CD4-positive, alpha-beta T cell (primary cell): ENCODE data around the gene BIK. TPM values are rescaled to one million over a fixed set of nuclear protein-coding genes. Genes with fewer than 3 reads are reported as not detected.

ENCODE experiments used
- ATAC-seq: fragments of 200-7000 bp; cut with Tn5 transposase; one replicate; pipeline ENCODE4 v1.10.0; 2022; ENCODE audit warnings: mild to moderate bottlenecking; ENCODE audit not compliant: poor library complexity
- CTCF ChIA-PET: fragments of 350-600 bp; sonication (Branson Sonifier 250); formaldehyde crosslinking; loops from one replicate; lab custom pipeline; 2021; ENCODE audit warnings: antibody characterized with exemption, inconsistent platforms; lab: Charles Lee
- POLR2A ChIA-PET: fragments of 350-600 bp; sonication (Branson Sonifier 250); formaldehyde crosslinking; loops from one replicate; lab custom pipeline; 2021; ENCODE audit warnings: antibody characterized with exemption, inconsistent platforms; lab: Charles Lee
- DNase-seq, 14 experiments: peaks; one replicate each; pipeline ENCODE4 v3.0.0-alpha.2; 2013 to 2020; ENCODE audit warnings: mixed read lengths in 2 of 14
- H3K27ac ChIP-seq, 2 donors: one replicate each; pipeline versions ENCODE4 v1.5.1 to v1.7.0; 2013; ENCODE audit warnings: low read length in 2 of 2, low read depth in 1 of 2, mild to moderate bottlenecking in 1 of 2
- H3K27me3 ChIP-seq, 2 experiments: 1 replicate in 1 of 2; 2 replicates in 1 of 2; pipeline versions ENCODE4 v1.6.1 to v1.7.0; 2013; ENCODE audit warnings: low read length in 2 of 2, control low read depth in 1 of 2, mild to moderate bottlenecking in 1 of 2, moderate library complexity in 1 of 2; ENCODE audit not compliant: insufficient read depth in 2 of 2, control insufficient read depth in 1 of 2
- H3K36me3 ChIP-seq: one replicate; pipeline ENCODE4 v1.6.1; 2013; ENCODE audit warnings: low read length, control low read depth; ENCODE audit not compliant: insufficient read depth
- H3K4me1 ChIP-seq: one replicate; pipeline ENCODE4 v1.6.1; 2013; ENCODE audit warnings: low read length, control low read depth; ENCODE audit not compliant: insufficient read depth
- H3K4me3 ChIP-seq: one replicate; pipeline ENCODE4 v1.5.1; 2013; ENCODE audit warnings: mild to moderate bottlenecking, low read length, moderate library complexity
- H3K9me3 ChIP-seq, 2 experiments: 1 replicate in 1 of 2; 2 replicates in 1 of 2; pipeline versions ENCODE4 v1.6.1 to v1.7.0; 2013; ENCODE audit warnings: low read length in 2 of 2, mild to moderate bottlenecking in 2 of 2, control low read depth in 1 of 2, moderate library complexity in 1 of 2; ENCODE audit not compliant: control insufficient read depth in 1 of 2, insufficient read depth in 1 of 2
- H3K27ac Mint-ChIP-seq: one replicate; pipeline ENCODE4 v1.8.0; 2020; ENCODE audit warnings: mixed read lengths
- H3K27me3 Mint-ChIP-seq: one replicate; pipeline ENCODE4 v1.8.0; 2021; ENCODE audit warnings: mixed read lengths
- H3K36me3 Mint-ChIP-seq: one replicate; pipeline ENCODE4 v1.8.0; 2021; ENCODE audit warnings: low read depth, mixed read lengths
- H3K4me1 Mint-ChIP-seq: one replicate; pipeline ENCODE4 v1.8.0; 2021; ENCODE audit warnings: low read depth, mixed read lengths
- H3K4me3 Mint-ChIP-seq: one replicate; pipeline ENCODE4 v1.8.0; 2020; ENCODE audit warnings: mild to moderate bottlenecking, mixed read lengths
- H3K9me3 Mint-ChIP-seq: one replicate; pipeline ENCODE4 v1.8.0; 2020; ENCODE audit warnings: mixed read lengths
- intact Hi-C, 2 experiments: fragments of 100-400 bp; cut with DNase I in 1 of 2; cut with micrococcal nuclease in 1 of 2; formaldehyde crosslinking; loops; one replicate each; pipeline versions ENCODE4 v1.15.1 to v1.9.0; 2023 to 2025; cut with DNase I, micrococcal nuclease
- total RNA-seq, 174 experiments: library from RNA in 2 of 174; stranded (reverse) in 2 of 174; gene quantifications; one replicate each; pipeline ENCODE4 v1.2.3 and lab custom pipeline; 2021 to 2026
- TF ChIP-seq, protein P1 (sequence below): fragments of 200-600 bp; IDR thresholded peaks from one replicate; pipeline ENCODE4 v1.8.0; 2022; ENCODE audit warnings: antibody characterized with exemption, mild to moderate bottlenecking

BIK gene
- total RNA-seq, 2 experiments from 2014 or later, result 1.6 to 2.1 TPM

GRCh38 chr22:43168471-43169309 lies 58.1 kb downstream of the BIK start:
- Histone ChIP-seq H3K27ac (no peak overlapping the region), H3K4me1 (peaks cover 3% of the 10 kb centered on the region), H3K36me3 (peaks cover 44% of the 10 kb centered on the region), H3K27me3 (no peaks in the 10 kb centered on the region), H3K9me3 (no peaks in the 10 kb centered on the region), H3K4me3 (no peak overlapping the region)
- H3K4me3 Mint-ChIP-seq, result no peak overlapping the region
- H3K27ac Mint-ChIP-seq, result no peak overlapping the region
- H3K4me1 Mint-ChIP-seq, result no peaks in the 10 kb centered on the region
- intact Hi-C loops, result no loop called here
- H3K27me3 Mint-ChIP-seq, result no peaks in the 10 kb centered on the region
- CTCF ChIA-PET, result no interaction called here
- TF ChIP-seq, protein P1, sequence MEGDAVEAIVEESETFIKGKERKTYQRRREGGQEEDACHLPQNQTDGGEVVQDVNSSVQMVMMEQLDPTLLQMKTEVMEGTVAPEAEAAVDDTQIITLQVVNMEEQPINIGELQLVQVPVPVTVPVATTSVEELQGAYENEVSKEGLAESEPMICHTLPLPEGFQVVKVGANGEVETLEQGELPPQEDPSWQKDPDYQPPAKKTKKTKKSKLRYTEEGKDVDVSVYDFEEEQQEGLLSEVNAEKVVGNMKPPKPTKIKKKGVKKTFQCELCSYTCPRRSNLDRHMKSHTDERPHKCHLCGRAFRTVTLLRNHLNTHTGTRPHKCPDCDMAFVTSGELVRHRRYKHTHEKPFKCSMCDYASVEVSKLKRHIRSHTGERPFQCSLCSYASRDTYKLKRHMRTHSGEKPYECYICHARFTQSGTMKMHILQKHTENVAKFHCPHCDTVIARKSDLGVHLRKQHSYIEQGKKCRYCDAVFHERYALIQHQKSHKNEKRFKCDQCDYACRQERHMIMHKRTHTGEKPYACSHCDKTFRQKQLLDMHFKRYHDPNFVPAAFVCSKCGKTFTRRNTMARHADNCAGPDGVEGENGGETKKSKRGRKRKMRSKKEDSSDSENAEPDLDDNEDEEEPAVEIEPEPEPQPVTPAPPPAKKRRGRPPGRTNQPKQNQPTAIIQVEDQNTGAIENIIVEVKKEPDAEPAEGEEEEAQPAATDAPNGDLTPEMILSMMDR, result no peak
- POLR2A ChIA-PET, result no interaction called here
- no peaks in the 10 kb centered on the region for H3K9me3 Mint-ChIP-seq
- ATAC-seq (no peak), DNase-seq (no peak)
- H3K36me3 Mint-ChIP-seq, result peaks cover 27% of the 10 kb centered on the region

DNA sequence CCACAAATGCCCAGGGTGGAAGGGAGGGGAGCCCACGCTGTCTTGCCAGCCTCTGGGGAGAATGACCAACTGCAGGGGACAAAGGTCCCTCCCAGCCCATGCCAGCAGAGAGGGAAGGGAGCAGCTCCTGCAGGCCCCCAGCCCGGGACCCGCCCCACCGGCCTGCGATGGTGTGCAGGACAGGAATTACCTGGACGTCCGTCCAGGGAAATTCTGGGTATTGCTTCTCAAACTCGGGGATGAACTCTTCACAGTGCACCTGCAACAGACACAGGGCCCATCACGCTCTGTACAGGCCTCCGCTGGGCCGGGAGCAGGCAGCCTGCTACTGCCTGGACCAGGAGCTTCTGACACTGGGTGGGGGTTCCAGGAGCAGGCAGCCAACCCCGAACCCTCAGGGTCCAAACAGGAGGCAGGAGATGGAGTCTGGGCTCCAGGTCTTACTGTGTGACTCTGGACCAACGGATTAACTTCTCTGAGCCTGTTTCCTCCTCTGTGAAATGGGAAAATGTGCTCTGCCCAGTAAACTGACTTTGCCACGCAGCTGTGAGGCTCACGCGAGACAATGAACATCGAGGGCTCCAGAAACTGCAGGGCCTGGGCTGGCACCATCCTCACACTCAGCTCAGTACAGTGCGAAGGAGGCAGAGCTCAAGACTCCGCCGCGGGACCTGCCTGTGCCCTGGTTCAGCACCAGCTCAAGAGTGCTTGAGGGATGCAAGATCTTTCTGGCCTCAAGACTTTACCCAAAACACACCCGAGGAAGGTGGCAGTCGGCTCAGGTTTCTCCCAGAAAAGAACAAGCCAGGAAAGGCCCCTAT lies 59.0 kb downstream of the BIK start:
- Mint-ChIP-seq H3K27ac (no peak overlapping the region), H3K36me3 (peaks cover 27% of the 10 kb centered on the region), H3K4me1 (no peaks in the 10 kb centered on the region), H3K4me3 (no peak overlapping the region), H3K27me3 (no peaks in the 10 kb centered on the region), H3K9me3 (no peaks in the 10 kb centered on the region)
- Histone ChIP-seq H3K4me1 (peaks cover 3% of the 10 kb centered on the region), H3K4me3 (no peak overlapping the region), H3K9me3 (no peaks in the 10 kb centered on the region), H3K27me3 (no peaks in the 10 kb centered on the region), H3K27ac (no peak overlapping the region), H3K36me3 (peaks cover 52% of the 10 kb centered on the region)
- DNase-seq (no peak), ATAC-seq (no peak)
- intact Hi-C loops, result no loop called here
- ChIA-PET POLR2A (no interaction called here), CTCF (no interaction called here)
- TF ChIP-seq, protein P1, result no peak

GRCh38 chr22:43170131-43170480 lies 59.6 kb downstream of the BIK start:
- TF ChIP-seq, protein P1, result no peak
- intact Hi-C loops, result no loop called here
- Histone ChIP-seq H3K4me1 (peaks cover 3% of the 10 kb centered on the region), H3K4me3 (no peak overlapping the region), H3K27me3 (no peaks in the 10 kb centered on the region), H3K27ac (no peak overlapping the region), H3K9me3 (no peaks in the 10 kb centered on the region), H3K36me3 (peaks cover 54% of the 10 kb centered on the region)
- DNase-seq (no peak), ATAC-seq (no peak)
- Mint-ChIP-seq H3K4me1 (no peaks in the 10 kb centered on the region), H3K27ac (no peak overlapping the region), H3K36me3 (peaks cover 27% of the 10 kb centered on the region), H3K9me3 (no peaks in the 10 kb centered on the region), H3K4me3 (no peak overlapping the region), H3K27me3 (no peaks in the 10 kb centered on the region)
- POLR2A ChIA-PET, result no interaction called here
- CTCF ChIA-PET, result no interaction called here
